Activated CD4-positive, alpha-beta T cell treated with anti-CD3 and anti-CD28 coated beads, Interleukin-2, Interleukin-4, amounts not matched to agents 100 ng/mL and 50 ng/mL, durations not matched to agents 16 hours and 8 hours (primary cell): ENCODE results near the gene SEMA4C.
"Not testable (repeated sequence)": the region's sequence is repeated elsewhere in the genome, so short reads cannot be mapped to it uniquely, and the experiment has no call there.

ENCODE experiments used
- DNase-seq: peaks from one replicate; pipeline ENCODE4 v3.0.0-alpha.2; 2020; ENCODE audit warnings: low spot score

SEMA4C gene

DNA sequence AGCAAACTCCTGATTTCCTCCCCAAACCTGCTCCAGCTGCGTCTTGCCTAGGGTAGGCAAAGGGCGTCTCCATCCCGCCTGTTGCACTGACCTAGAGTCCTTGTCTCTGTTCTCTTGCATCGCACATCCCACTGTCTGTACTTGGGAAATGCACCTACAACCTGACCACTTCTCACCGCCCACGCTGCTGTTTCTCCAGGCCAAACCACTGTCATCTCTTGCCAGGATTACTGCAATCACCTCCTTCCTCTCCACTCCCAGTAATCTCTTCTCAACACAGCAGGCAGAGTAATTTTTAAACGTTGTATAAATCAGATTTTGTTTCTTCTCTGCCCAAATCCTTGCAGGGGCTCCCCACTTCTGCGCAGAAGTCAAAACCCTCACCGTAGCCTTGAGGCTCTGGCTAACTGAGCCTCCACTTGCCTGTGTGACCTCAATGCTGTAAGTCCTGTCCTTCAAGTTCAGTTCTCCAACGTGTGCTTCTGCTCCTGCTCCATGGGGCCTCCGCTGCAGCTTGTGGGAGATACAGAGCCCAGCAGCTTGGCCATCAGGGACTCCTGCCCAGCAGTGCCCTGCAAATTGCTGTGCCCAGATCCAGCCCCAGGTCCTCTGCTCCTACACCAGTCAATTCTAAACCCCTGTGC is 27.7 kb upstream of the SEMA4C start:
- no peak for DNase-seq

DNA sequence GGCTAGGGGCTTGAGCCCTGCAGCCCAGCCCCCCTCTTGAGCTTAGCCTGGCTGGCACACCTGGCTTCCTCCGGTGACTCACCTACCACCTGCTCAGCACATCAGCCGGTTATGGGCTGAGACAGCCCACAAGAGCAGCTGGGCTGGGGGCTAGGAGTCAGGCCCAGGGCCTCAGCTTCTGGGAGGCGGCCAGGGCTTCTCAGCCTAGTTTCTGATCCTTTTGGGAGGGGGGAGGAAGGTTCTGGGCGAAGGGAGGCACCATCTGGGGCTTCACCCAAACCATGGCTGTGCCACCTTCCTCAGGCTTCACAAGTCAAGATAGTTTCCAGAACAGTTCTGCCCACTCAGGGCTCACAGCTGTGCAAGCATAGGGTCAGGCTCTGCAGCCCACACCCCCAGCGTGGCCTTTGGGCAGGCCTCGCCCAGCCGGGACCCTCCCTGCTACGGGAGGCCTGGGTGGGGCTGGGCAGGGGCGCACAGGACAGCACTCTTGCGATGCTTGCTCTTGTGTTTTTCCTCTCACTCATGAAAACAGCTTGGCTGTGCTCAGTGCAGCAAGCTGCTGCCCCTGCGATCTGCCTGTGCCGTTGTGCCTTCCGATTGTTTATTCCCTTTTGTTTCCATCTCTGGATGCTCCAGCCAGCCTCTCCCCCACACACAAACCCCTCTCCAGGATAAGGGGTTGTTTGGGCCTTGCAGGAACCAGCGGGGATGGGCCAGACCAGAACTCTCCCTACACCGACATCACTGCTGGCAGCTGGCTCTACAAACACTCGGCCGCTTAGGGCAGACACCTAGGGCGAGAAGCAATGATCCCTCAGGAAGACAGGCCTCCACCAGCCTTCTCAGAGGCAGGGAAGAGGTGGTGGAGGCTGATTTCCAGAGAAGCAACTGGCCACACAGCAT is 26.1 kb upstream of the SEMA4C start:
- no peak for DNase-seq

DNA sequence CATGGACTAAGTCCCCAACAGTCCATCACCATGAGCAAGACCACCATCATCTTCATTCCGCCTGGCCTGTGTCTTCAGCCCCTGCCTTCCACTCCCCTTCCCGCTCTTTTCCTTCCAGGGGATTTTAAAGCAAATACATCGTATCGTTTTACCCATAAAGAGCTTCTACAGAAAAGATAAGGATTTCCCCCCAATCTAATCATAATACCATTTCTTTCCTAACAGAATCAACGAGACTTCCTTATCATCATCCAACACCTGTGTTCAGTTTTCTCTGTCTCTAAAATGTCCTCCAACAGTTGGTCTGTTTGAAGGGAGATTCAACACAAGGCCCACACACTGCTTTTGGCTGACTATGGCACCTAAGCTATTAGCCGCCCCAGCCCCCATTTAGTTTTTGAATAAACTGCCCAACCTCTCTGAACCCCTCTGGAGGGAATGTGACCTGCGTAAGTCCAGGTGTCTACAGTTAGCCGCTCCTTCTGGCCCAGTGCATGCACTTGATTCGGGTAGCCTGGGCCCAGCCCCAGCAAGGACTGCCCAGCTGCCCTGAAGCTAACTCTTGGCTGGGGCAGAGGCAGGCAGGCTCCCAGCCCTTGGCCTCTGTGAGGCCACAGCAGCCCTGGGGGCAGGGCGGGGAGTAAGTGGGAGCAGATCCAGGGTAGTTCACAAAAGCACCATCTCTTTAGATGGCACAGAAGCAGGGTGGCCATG is 25.3 kb upstream of the SEMA4C start:
- no peak for DNase-seq

DNA sequence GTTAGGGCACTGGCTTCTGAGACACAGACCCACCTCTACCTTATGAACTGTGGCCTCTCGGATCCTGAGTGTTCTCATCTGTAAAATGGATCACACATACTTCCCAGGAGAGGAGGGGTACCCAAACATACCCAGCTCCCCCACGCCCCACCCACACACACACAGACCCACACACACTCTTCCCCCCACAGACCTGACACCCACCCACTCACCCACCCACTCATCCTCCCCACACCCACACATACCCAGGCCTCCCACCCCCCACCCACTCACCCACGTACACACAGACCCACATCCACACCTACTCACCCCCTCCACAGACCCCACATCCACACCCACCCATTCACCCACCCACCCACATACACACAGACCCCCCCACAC is 24.3 kb upstream of the SEMA4C start:
- DNase-seq = no peak

DNA sequence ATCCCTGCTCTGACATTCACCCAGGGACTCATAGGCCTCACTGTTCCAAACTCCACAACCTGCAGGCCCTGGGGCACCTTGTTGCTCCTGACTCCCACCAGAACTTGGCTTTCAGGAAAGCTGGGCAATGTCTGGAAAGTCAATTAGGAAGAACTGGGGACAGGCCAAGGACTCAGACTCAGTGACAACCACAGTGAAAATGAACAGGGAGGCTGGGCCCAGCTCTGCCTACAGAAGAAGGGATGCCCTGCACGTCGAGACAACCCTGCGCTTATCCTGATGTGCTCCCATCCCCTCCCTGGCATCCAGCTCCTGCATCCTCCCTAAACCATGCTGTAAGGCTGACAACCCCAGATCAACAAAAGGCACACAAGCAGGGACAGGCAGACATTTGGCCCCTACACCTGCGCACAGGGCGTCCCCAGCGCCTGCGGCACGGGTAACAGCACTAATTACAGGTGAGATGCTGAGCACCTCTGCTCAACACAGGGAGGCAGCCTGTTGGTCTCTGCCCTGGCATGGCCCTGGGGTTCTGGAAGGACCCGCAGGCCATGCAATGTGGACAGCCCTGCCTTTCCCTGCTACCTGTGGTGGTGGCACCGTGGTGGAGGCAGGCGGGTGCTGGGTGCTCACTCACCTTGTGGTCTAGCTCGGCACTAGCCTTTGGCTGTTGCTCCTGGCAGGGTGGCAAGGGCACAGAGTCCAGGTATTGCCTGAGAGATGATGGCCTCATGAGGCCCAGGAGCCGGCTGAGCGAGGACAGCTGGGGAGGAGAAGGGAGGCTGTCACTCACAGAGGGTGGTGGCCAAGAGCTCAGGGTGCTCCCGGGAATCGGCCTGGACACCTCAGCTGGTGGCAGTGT is 23.6 kb upstream of the SEMA4C start:
- no peak for DNase-seq

DNA sequence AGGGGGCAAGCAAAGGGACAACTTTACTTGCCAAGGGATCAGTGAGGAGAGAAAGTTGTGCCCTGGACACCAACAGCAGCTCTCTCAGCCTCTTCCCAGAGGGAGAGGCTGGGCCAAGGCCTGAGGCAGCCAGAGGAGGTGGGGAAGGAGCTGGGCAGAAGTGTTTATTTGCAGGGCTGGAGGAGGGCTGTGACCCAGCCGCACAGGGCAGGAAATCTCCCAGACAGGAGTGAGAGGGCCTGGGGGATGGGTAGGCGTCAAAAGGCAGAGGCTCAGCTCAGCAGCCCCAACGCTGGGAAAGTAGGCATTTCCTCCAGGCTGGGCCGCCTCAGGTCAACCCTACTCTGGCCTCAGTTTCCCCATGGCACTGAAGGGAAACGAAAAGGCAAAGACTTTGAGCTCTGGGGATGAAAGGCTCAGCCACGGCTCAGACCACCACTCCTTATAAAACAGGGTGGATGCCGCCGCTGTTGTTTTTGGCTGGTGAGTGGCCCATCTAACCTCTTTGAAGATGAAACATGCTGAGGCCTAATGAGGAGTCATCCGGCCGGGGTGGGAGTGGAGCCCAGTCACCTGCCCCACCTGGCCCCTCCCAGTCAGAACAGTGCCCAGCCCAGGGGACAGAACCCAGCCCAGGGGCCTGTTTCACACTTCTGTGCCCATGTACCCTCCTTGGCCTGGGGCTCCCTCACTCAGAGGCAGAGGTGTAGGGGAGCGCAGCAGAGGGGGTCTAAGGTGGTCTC is 21.9 kb upstream of the SEMA4C start:
- DNase-seq = no peak

DNA sequence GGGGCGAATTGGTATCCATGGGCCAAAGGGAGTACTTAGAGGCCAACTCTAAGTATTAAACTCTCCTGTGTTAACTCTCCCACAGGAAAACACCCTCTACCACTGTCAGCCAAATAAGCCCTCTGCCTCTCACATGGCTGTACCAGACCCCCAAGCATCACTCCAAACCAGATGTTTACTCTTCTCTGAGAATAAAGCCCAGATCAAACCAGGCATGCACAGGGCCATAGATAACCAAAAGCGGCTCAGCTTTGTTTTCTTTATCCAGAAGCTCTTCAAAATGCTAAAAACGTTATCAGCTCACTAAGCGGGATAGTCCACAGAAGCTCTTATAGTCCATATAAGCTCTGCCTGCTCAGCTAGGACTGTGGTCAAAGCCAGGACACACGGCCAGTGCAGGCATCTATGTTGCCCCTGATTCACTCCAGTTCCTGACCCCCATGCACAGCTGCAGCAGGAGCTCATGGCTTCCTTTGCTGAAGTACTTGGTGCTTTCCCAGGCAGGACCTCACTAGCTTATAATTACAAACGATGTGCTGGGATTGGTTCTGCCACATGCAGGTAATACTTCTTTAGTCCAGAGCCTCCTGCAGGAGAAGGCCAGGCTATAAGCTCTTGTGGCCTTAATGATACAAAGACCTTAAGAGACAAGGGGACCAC is 21.0 kb upstream of the SEMA4C start:
- no peak for DNase-seq

DNA sequence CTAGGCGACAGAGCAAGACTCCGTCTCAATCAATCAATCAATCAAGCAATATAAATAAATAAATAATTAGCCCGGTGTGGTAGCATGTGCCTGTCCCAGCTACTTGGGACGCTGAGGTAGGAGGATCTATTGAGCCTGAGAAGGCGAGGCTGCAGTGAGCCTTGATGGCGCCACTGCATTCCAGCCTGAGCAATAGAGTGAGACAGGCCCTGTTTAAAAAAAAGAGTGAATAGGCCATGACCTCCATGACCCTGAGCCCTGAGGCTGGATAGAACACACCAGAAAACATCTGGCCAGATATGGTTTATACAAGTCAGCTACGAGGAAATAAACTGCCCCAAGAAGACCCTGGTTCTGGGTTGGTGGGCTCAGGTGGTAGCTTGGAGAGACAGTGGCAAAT is 20.4 kb upstream of the SEMA4C start:
- DNase-seq = no peak

DNA sequence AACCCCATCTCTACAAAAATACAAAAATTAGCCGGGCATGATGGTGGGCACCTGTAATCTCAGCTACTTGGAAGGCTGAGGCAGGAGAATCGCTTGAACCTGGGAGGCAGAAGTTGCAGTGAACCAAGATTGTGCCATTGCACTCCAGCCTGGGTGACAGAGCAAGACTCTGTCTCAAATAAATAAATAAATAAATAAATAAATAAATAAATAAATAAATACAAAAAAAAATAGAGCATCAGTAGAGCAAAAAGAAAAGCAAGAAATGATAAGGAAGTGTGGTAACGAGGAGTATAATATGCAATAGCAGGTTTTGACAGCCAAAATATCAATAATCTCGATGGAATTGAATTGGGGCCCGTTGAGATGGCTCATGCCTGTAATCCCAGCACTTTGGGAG is 19.6 kb upstream of the SEMA4C start:
- not testable (repeated sequence) for DNase-seq

DNA sequence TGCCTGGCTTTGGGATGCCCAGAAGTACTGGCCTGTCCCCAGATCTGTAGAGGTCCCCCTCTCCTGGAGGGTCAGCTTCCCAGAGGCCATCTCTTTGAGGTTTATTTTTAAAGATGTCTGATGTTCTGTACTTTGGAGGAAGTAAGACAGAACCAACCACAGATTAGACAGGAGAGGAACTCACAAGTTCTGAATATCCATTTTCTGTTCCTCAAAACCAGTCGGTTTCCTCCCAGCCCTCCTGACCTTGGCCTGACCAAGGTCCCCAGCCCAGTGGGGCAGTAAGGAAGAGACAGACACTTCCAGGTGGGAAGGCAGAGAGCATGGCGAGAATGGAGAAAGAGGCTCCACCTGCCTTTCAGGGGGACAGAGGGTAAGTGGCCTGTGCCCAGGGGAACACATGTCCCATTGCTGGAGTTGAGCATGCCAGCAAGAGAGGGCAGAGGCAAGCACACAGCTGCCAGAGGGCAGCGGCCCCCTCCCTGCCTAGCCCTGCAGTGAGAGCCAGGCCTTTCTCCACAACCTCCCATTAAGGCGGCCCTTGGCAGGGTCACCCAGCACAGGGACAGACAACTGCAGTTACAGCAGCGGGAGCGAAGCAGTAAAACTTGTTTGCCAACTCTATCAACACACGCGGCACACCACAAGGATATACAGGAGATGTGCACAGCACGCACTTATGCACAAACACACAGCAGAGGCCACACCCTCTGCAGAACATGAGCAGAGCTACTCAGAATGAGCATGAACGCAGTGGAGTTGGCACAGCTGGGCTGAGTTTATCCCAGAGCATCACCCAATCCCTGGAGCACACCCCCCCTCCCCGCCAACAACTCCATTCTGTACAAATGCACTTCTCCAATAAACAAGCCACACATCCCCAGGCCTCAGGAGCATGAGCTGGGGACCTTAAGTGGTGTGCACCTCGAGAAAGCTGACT is 18.5 kb upstream of the SEMA4C start:
- DNase-seq = no peak

DNA sequence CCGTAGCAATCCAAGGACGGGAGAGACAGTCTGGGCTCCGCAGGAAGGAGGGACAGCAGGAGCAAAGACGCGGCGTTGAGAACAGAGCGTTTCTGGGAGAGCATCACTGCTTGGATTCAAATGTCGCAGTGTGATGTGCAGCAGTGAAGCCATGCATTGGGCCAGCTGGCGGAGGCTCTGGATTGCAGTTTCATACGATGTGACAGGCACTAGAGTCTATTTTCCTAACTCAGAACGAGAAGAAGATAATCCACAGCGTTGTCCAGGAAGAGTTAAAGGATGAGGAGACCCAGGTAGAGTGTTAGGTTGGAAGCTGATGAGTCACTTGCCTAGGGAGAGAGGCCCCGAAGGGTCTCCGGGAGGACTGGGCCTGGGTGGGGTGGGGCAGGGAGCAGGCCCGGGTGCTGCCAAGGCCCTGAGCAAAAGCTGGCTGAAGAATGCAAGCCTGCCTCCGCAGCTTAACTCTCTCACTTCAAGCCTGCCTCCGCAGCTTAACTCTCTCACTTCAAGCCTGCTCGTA is 17.7 kb upstream of the SEMA4C start:
- no peak for DNase-seq

DNA sequence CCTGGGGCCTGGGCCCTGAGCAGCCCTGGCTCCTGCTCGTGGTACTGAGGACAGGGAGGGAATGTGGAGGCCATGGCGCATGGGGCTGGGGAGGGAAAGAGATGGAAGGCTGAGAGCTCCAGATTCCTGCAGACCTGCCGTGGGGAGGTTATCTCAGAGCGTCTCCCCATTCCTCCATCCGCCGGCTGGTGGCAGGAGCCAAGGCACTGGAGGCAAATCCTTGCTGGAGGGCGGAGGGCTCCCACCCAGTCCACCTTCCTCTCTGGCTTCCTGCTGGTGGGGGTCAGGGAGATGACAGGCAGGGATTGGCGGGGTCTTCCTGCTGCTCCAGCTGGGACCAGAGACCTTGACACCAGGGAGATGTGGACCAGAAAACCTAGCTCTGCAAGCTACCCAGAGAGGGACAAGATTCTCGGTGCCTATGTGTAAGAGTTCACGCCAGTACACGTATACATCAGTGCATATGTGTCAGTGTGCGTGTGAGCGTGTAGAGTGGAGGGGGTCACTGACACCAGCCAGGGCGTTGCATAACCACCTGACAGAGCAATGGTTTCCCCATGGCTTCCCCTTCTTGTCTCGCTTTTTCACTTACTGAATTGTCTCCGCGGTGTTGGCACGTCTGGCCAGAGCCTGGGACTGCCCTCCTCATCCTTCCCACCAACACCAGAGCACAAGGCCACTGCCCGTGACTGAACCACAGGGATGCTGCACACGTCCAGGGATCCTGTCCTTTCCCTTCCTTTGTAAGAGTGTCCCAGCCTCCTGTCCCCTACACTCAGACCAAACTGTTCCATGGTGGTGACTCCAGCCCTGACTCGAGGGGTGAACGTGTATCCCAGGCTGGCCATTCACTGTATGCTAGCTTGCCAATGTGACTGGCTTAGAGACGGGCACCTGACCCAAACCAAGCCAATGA is 15.8 kb upstream of the SEMA4C start:
- no peak for DNase-seq

DNA sequence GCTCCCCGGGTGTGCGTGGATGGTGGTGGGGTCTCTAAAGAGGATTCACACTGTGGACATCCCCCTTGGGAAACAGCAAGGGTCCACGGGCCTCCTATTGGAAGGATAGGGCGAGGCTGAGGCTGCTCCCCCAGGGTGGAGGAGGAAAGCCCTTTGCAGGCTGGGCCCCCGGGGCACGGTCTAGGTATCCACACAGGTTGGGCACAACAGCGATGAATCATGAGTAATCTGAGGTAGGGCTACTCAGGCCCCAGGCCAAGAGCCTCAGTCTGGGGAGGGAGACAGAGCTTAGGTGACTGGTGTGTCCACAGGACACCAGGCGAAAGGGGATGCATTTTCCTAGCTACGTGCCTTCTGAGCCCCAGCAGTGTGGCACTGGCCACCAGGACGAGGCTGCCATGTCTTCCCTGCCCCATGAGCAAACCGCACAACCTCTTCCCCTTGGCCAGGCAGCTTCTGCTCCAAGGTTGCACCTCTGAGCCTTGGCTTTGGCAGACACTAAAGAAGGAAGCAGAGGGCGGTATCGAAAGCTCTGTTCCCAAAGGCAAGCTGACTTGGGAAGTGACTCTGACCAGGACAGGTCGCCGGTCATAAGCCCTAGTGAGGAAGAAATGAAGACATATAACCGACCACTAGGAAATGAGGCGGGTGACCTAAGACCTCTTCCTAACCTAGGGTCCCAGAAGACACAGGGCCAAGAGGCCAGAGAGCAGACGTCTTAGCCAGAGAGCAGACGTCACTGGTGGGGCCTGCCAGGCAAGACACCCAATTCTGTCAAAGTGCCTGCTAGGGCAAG is 14.6 kb upstream of the SEMA4C start:
- DNase-seq = no peak

DNA sequence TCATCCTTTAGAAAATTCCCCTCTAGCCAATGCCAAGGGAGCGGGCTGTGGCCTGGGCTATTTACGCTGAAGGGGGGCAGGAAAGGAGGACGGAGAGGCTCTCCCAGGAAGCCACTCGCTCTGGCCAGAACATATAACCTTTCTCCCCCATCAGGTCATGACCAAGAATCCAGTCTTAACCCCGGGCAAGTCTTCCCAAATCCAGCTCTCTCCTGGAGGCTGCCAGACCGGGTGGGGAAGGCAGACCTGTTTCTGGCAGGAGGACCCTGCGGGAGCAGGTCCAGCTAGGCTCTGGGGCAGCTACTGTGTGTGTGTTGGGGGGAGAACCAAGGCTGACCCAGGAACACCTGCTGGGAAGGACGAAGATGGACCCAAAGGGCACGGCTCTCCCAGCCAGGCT is 13.4 kb upstream of the SEMA4C start:
- no peak for DNase-seq

DNA sequence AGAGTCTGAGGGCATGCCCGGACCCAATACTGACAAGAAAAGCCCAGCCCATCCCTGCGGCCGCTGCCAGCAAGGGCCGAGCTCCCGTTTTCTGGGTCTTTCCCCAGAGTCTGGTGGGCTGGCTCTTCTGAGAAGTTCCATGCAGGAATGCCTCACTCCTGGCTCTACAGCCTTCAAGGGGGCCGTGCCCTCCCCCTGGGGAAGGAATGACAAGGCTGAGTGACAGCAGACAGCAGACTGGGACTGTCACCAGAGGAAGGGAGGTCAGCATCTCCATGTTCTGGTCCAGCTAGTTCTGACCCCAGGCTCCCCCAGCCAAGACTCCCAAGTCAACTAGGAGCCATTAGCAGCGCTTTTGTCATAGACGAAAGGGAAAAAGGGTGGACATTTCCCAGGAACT is 13.0 kb upstream of the SEMA4C start:
- DNase-seq = no peak

DNA sequence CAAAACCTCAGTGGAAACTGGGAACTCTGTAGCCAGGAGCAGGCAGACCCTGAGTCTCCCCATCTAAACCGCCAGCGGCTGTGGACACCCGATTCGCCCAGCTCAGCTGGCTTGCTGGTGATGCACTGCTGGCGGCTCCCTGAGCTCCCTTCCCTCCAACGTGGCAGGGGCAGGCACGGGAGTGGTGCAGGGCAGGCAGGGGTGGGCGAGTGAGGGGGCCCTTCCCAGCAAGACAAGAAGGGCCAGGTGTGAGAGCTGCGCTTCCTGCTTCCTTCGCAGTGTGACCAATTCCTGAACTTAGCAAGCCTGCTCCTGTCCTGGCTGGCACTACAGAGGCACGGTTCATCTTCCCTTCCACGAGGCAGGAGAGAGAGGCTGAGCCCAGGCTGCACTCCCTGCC is 12.3 kb upstream of the SEMA4C start:
- no peak for DNase-seq
